NOMO-1 (cell line): ENCODE measurements around the gene PGAP6.
"Not testable (repeated sequence)": the region's sequence is repeated elsewhere in the genome, so short reads cannot be mapped to it uniquely, and the experiment has no call there.

Source experiments
- DNase-seq, 2 experiments: peaks; one replicate each; lab custom pipeline; 2025; ENCODE audit not compliant: unreplicated experiment in 2 of 2; lab: John Stamatoyannopoulos, UW

The PGAP6 gene

GRCh38 chr16:333406-334094 lies 48.2 kb downstream of the PGAP6 start:
- DNase-seq: no peak

DNA sequence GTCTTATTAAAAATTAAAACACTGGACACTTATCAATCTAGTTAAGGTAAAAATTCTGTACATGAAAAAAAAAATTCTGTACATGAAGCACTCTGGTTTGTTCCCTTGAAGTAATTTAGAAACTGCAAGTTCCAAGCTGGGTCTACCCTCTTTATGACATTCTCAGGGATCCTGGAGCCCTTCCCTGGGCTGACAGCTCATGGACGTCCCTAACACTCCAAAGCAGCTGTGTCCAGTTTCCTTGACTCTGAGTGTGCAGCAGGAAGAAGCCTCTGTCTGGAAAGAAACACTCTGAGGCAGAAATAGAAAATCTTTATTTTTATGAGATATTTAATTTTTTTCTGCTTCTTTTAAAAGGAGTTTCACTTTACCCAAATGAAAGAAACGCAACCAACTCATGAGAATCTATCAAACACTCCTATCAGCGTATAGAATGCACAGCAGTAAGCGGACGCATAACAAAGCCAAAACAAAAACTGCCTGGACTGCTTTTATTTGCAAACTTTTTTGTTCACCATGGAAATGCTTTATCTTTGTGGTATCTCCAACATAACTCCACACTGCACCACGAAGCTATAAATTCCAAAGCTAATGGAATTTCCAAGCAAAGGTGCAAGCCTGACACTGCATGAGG lies 50.5 kb downstream of the PGAP6 start:
- not testable (repeated sequence) for DNase-seq

DNA sequence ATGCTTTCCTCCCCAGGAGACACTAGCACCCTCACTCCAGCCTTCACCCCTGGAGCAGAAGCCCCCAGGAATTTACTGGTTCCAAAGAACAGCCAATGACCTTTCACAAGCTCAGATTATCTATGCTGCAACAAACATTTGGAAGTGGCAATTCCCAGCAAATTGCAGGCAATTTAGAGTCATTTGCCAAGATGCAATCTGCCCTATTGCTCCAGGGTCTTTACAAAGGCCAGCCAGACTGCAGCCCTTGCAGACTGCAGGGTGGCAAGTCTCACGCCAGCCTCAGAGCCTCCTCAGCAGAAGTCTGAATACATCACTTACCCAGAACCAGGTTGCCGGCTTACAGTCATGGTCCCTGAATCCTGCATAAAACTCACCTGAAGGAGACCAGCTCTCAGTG lies 51.0 kb downstream of the PGAP6 start:
- DNase-seq: no peak

- no peak for DNase-seq
These were observed 56.2 kb downstream of the PGAP6 start for GRCh38 chr16:325375-326145.

- DNase-seq: no peak
These were observed 57.1 kb downstream of the PGAP6 start for GRCh38 chr16:324451-325334.

DNA sequence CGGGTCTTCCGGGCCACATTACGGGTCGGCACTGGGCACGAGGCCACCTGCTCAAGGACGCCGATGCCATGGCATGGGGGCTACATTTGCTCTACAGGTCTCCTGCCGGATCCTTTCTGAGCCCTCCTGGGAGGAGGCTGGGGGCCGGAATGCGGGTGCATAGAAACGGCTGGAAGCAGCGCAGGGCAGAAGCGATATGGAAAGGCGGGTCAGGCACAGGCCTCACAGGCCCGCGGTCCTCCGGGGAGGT lies 57.7 kb downstream of the PGAP6 start:
- DNase-seq: no peak

DNA sequence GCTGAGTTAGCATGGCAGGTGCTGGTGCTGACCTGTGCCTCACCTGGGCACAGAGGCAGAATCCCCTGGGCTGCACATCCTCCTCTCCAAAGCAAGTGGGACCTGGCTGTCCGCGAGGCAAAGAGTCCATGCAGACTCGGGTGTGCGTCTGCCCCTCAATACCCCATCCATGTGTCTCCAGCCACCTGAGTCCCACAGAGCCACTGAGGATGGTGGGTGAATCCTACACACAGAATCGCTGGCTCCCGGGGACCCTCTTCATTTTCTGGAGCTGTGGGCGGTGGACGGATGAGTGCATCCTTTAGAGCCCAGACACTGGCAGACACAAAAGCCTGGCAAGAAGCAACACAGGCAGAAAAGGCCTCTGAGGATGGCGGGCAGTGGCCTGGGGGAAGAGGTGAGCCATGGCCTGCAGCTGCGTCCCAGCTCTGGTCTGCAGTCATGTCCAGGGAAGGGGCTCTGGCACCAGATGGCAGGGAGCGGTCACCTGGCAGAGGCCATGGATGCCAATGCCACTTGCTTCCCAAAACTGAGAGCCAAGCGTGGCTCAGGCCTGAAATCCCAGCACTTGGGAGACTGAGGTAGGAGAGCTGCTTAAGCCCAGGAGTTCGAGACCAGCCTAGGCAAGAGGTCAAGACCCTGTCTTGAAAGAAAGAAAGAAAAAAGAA lies 59.2 kb downstream of the PGAP6 start:
- no peak for DNase-seq

GRCh38 chr16:321532-321931 lies 60.2 kb downstream of the PGAP6 start:
- no peak for DNase-seq
